Body of pancreas (tissue), 4 donors: ENCODE data around the gene PSMD13. TPM values are rescaled to one million over a fixed set of nuclear protein-coding genes. Genes with fewer than 3 reads are reported as not detected.
"Not testable (repeated sequence)": the region's sequence is repeated elsewhere in the genome, so short reads cannot be mapped to it uniquely, and the experiment has no call there.

Experiments used
- ATAC-seq: fragments of 150-250 bp; one replicate; pipeline ENCODE4 v1.9.1; 2016
- DNase-seq, 4 donors: peaks; one replicate each; pipeline ENCODE4 v3.0.0-alpha.2; 2019
- H3K27ac ChIP-seq, 4 donors: fragments of 200-600 bp; sonication (generic); 1 replicate in 3 of 4; 2 replicates in 1 of 4; pipeline versions ENCODE4 v1.5.1 to v1.6.1; 2016 to 2019; ENCODE audit warnings: mild to moderate bottlenecking in 1 of 4, mixed read lengths in 1 of 4, moderate library complexity in 1 of 4
- H3K27me3 ChIP-seq, 2 donors: fragments of 200-600 bp; sonication (generic); one replicate each; pipeline ENCODE4 v1.6.0; 2016; ENCODE audit warnings: mild to moderate bottlenecking in 1 of 2
- H3K36me3 ChIP-seq, 2 donors: fragments of 200-600 bp; sonication (generic); replicated peaks in 1 of 2; 2 replicates each; pipeline ENCODE4 v1.5.1; 2016; ENCODE audit warnings: low read depth in 2 of 2; ENCODE audit not compliant: insufficient read depth in 1 of 2
- H3K4me1 ChIP-seq: fragments of 200-600 bp; sonication (generic); one replicate; pipeline ENCODE4 v1.6.0; 2016
- H3K4me3 ChIP-seq, 2 donors: fragments of 200-600 bp; sonication (generic); 1 replicate in 1 of 2; 2 replicates in 1 of 2; pipeline ENCODE4 v1.5.1; 2016 to 2019
- H3K9me3 ChIP-seq, 3 donors: fragments of 200-600 bp; sonication (generic); 1 replicate in 2 of 3; 2 replicates in 1 of 3; pipeline ENCODE4 v1.5.1; 2016
- CTCF ChIP-seq, 7 experiments: fragments of 450-650 bp in 4 of 7; fragments of 200-600 bp in 3 of 7; sonication (generic) in 3 of 7; IDR thresholded peaks; one replicate each; pipeline ENCODE4 v1.5.1; 2016 to 2019; ENCODE audit warnings: antibody characterized with exemption in 7 of 7
- POLR2A ChIP-seq, 3 donors: fragments of 450-650 bp; IDR thresholded peaks; one replicate each; pipeline ENCODE4 v1.6.1; 2016; ENCODE audit warnings: antibody characterized with exemption in 3 of 3, mild to moderate bottlenecking in 2 of 3
- WGBS, 2 donors: methylation state at CpG; one replicate each; pipeline ENCODE4 v1.1.5; 2017; 5-methylcytosine and 5-hydroxymethylcytosine counted together
- intact Hi-C: fragments of 100-400 bp; cut with DNase I; formaldehyde crosslinking; loops from one replicate; pipeline ENCODE4 v1.15.1; 2023
- total RNA-seq, 2 donors: library from RNA; depleted of rRNA; stranded (reverse); fragments of >200 nt; gene quantifications; one replicate each; pipeline ENCODE4 v1.1.0, GENCODE V29; 2016

Gene PSMD13
- total RNA-seq, 2 donors from 2014 or later, result 40.2 to 52.4 TPM

DNA sequence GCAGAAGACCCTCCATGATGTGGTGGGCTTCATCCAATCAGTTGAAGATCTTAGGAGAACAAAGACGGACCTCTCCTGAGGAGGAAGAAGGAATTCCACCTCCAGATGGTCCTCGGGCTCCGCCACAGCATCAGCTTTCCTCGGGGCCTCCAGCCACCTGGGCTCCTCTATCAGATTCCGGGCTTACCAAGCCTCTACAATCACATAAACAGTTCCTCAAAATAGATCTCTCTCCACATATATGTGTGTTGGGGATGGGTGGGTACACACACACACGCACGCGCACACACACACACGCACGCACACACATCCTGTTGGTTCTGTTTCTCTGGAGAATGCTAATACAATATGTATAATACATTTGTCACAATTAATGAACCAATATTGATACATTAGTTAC is 22.6 kb downstream of the PSMD13 start:
- 72 to 74% methylated on average over 10 of the region's 10 CpGs for WGBS, 2 donors
- Histone ChIP-seq H3K9me3 (no peaks in the 10 kb centered on the region), H3K4me1 (no peaks in the 10 kb centered on the region), H3K27ac (no peak overlapping the region), H3K27me3 (no peaks in the 10 kb centered on the region), H3K4me3 (no peak overlapping the region), H3K36me3 (no peaks in the 10 kb centered on the region)
- TF ChIP-seq POLR2A (IDR thresholded peaks at IDR 0.05) (no peak), CTCF (IDR thresholded peaks at IDR 0.05) (no peak)
- DNase-seq (no peak), ATAC-seq (no peak)
- intact Hi-C loops, result no loop called here

- Histone ChIP-seq H3K4me1 (no peaks in the 10 kb centered on the region), H3K9me3 (no peaks in the 10 kb centered on the region), H3K27me3 (no peaks in the 10 kb centered on the region), H3K27ac (no peak overlapping the region), H3K4me3 (no peak overlapping the region), H3K36me3 (no peaks in the 10 kb centered on the region)
- 86 to 88% methylated on average over 4 of the region's 4 CpGs for WGBS, 2 donors
- DNase-seq (no peak), ATAC-seq (no peak)
- TF ChIP-seq POLR2A (IDR thresholded peaks at IDR 0.05) (no peak), CTCF (IDR thresholded peaks at IDR 0.05) (no peak)
- intact Hi-C loops, result no loop called here
These were observed 24.8 kb downstream of the PSMD13 start for GRCh38 chr11:261624-262023.

- no peak for ATAC-seq
- DNase-seq, result no peak
- intact Hi-C loops, result no loop called here
- TF ChIP-seq CTCF (IDR thresholded peaks at IDR 0.05) (no peak), POLR2A (IDR thresholded peaks at IDR 0.05) (no peak)
- H3K36me3 ChIP-seq, result no peaks in the 10 kb centered on the region
- H3K4me1 ChIP-seq, result no peaks in the 10 kb centered on the region
- H3K4me3 ChIP-seq, result no peak overlapping the region
- H3K9me3 ChIP-seq, result no peaks in the 10 kb centered on the region
- WGBS, 2 donors, result 85% methylated on average over 4 to 5 of the region's 13 CpGs
- H3K27me3 ChIP-seq, result no peaks in the 10 kb centered on the region
- no peak overlapping the region for H3K27ac ChIP-seq
These were observed 30.1 kb downstream of the PSMD13 start for GRCh38 chr11:266676-267439.

DNA sequence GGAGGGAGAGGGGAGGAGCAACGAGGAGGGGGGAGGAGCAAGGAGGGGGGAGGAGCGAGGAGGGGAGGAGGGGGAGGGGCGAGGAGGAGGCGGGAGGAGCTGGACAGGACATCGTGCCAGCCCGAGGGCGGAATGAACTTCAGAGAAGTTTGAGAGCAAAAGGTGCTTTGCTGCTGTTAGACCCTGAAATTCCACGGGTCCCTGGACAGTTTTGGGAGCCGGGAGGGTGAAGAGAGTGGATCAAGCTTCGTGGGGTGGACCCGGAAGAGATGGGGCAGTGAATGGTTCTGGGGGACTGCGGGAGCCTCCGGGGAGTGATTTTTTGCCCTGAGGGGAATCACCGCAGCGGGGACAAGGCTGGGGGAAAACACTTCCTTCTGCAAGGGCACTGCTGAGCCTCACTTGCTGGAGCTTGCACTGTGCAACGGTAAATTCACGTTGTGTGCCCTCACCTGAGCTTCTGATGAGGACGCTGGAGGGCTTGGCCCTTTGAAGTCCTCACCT is 30.8 kb downstream of the PSMD13 start:
- intact Hi-C loops, result no loop called here
- TF ChIP-seq CTCF (IDR thresholded peaks at IDR 0.05) (no peak), POLR2A (IDR thresholded peaks at IDR 0.05) (peak in 1 of 3 donors; percentile 48)
- no peaks in the 10 kb centered on the region for H3K9me3 ChIP-seq
- ATAC-seq, result no peak
- H3K27ac ChIP-seq, result peak overlapping the region in 2 of 4 donors; percentile 54 to 70
- H3K27me3 ChIP-seq, result no peaks in the 10 kb centered on the region
- peak in 1 of 4 donors; percentile 36 for DNase-seq
- H3K4me3 ChIP-seq, result no peak overlapping the region
- H3K4me1 ChIP-seq, result no peaks in the 10 kb centered on the region
- H3K36me3 ChIP-seq, result no peaks in the 10 kb centered on the region
- 48 to 63% methylated on average over 15 to 17 of the region's 18 CpGs for WGBS, 2 donors

GRCh38 chr11:268716-269145 is 32.0 kb downstream of the PSMD13 start:
- H3K27me3 ChIP-seq, H3K9me3 ChIP-seq, H3K36me3 ChIP-seq, H3K4me3 ChIP-seq, intact Hi-C loops, H3K4me1 ChIP-seq: not testable (repeated sequence)
- peak overlapping the region in 2 of 4 donors; percentile 43 to 70 for H3K27ac ChIP-seq
- peak in 3 of 4 donors; percentile 41 to 71 (median 52) for DNase-seq
- WGBS, 2 donors, result 38 to 50% methylated on average over 16 of the region's 16 CpGs
- ATAC-seq, result peak; percentile 71
